ENCODE measurements around the gene MAST2.

DNA sequence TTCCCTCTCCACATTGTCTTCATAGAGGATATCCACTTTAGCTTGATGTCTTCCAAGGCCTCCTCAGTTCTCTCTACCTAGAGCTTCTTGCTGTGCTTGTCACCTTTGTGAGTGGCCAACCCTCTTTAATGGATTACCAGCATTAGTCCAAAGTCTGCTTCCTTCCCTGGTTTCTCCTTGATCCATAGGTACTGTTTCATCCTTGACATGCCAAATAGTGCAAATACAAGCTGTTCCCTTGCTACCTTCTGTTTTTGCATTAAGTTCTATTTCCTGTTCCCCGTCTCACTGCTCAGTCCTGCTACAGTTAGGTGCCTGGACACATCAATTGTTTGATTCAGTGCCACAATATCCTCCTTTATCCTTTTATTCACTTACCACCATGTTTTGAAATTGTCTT, 19.2 kb downstream of the MAST2 start:
- TF ChIP-seq, protein P1, sequence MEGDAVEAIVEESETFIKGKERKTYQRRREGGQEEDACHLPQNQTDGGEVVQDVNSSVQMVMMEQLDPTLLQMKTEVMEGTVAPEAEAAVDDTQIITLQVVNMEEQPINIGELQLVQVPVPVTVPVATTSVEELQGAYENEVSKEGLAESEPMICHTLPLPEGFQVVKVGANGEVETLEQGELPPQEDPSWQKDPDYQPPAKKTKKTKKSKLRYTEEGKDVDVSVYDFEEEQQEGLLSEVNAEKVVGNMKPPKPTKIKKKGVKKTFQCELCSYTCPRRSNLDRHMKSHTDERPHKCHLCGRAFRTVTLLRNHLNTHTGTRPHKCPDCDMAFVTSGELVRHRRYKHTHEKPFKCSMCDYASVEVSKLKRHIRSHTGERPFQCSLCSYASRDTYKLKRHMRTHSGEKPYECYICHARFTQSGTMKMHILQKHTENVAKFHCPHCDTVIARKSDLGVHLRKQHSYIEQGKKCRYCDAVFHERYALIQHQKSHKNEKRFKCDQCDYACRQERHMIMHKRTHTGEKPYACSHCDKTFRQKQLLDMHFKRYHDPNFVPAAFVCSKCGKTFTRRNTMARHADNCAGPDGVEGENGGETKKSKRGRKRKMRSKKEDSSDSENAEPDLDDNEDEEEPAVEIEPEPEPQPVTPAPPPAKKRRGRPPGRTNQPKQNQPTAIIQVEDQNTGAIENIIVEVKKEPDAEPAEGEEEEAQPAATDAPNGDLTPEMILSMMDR (IDR thresholded peaks at IDR 0.05): no peak
- no peak for TF ChIP-seq POLR2AphosphoS5 (IDR thresholded peaks at IDR 0.05; ENCODE audit: low read depth, low read length)
- TF ChIP-seq, protein P2, sequence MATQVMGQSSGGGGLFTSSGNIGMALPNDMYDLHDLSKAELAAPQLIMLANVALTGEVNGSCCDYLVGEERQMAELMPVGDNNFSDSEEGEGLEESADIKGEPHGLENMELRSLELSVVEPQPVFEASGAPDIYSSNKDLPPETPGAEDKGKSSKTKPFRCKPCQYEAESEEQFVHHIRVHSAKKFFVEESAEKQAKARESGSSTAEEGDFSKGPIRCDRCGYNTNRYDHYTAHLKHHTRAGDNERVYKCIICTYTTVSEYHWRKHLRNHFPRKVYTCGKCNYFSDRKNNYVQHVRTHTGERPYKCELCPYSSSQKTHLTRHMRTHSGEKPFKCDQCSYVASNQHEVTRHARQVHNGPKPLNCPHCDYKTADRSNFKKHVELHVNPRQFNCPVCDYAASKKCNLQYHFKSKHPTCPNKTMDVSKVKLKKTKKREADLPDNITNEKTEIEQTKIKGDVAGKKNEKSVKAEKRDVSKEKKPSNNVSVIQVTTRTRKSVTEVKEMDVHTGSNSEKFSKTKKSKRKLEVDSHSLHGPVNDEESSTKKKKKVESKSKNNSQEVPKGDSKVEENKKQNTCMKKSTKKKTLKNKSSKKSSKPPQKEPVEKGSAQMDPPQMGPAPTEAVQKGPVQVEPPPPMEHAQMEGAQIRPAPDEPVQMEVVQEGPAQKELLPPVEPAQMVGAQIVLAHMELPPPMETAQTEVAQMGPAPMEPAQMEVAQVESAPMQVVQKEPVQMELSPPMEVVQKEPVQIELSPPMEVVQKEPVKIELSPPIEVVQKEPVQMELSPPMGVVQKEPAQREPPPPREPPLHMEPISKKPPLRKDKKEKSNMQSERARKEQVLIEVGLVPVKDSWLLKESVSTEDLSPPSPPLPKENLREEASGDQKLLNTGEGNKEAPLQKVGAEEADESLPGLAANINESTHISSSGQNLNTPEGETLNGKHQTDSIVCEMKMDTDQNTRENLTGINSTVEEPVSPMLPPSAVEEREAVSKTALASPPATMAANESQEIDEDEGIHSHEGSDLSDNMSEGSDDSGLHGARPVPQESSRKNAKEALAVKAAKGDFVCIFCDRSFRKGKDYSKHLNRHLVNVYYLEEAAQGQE (IDR thresholded peaks at IDR 0.05; ENCODE audit: insufficient read depth in 1 of 2, low read depth in 2 of 2, low read length in 1 of 2): no peak
